DMS 273 treated with DMSO at 0.1 percent for 48 hours (cell line): ENCODE results near the gene VPS37B.

Source experiments
- DNase-seq: peaks from one replicate; lab custom pipeline; 2025; lab: John Stamatoyannopoulos, UW

The VPS37B gene

DNA sequence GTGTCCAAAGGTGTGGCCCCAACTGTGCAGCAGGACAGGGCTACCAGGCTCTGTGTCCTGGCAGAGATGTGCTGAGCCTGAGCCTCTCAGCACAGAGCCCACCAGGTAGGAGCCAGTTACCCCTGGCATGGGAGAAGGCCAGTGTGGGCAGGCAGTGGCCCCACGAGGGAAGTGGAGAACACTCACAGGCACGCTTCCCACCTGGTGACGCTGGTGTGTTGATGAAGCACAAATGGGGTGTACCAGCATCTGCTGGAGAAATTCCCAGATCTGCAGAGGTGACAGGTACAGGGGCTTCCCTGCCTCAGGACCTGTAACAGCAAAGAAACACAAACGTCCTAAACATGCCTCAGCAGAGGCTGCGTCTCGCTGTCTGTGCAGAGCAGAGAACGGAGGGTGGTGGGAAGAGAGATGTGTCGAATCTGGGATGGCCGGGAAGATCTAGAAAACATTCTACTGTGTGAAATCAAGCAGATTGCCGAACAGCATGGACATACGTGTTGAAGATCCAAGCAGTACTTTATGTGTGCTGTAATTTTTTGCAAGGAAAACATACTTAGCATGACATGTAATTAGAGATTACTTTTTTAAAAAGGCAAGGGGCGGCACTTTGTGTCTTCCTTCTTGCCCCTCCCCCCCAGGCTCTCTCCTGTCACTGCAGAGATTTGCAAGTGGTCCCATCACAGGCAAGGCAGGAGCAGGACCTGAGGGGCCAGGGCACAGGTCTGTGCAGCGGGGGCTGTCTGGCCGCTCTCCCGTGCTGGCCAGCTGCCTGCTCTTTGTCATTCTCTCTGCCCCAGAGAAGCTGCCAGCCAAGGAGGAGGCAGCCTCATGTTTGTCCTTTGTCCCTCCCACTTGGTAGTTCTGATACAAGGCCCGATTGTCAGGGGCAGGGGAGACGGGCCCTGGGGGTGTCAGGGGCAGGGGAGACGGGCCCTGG lies 43.3 kb downstream of the VPS37B start:
- no peak for DNase-seq

DNA sequence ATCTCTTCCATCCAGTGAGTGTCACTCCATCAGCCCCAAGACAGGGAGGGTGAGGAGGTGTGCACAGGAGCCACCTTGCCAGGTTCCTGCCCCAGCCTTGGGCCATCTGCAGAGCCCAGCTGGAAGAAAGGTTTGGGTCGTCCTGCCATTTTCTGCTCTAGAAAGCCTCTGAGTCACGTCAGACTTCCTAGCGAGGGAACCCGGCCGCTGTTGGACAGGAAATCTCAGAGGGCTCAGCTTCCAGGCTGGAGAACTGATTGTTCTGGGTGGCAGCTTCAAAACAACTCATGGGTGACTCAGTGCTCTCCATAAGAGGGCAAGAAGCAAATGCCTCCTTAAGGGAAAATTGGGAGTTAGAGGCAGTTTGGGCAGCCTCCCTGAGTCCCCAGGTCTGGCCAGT lies 44.1 kb downstream of the VPS37B start:
- DNase-seq, result no peak

DNA sequence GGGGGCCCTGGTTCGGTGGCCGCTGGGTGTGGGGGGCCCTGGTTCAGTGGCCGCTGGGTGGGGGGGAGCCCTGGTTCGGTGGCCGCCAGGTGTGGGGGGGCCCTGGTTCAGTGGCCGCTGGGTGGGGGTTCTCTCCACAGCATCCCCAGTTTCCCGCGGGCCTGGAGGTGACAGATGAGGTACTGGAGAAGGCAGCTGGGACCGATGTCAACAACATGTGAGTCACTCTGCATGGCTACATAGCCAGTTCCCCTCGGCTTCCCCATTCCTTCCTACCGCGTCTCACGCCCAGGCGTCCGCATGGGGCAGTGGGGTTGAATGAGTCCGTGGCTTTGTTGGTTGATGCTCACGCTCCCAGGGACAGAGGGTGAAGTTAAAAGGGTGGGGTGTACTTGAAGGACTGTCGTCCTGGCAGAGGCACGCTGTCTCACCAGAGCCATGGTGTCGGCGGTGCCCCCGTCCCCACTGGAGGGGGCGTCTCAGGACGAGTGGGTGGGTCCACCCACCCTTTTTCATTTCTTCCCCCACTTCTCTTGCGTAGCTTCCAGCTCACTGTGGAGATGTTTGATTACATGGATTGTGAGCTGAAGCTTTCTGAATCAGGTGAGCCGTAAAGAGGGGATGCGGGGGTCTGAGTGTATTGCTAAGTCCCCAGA lies 45.1 kb downstream of the VPS37B start:
- no peak for DNase-seq

DNA sequence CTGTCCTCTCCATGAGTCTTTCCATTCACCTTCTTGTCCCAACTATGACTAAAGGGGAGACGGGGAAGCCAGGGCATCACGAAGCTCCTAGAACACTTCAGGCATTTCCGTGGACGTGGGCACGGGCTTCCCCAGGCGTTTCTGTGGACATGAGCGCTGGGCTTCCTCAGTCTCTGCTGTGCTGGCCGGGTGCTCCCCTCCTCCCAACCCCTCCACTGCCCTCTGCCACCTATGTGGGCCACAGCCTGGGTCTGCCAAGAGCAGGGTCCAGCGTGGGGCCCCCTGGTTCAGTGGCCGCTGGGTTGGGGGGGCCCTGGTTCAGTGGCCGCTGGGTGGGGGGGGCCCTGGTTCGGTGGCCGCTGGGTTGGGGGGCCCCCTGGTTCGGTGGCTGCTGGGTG lies 45.9 kb downstream of the VPS37B start:
- DNase-seq, result no peak

DNA sequence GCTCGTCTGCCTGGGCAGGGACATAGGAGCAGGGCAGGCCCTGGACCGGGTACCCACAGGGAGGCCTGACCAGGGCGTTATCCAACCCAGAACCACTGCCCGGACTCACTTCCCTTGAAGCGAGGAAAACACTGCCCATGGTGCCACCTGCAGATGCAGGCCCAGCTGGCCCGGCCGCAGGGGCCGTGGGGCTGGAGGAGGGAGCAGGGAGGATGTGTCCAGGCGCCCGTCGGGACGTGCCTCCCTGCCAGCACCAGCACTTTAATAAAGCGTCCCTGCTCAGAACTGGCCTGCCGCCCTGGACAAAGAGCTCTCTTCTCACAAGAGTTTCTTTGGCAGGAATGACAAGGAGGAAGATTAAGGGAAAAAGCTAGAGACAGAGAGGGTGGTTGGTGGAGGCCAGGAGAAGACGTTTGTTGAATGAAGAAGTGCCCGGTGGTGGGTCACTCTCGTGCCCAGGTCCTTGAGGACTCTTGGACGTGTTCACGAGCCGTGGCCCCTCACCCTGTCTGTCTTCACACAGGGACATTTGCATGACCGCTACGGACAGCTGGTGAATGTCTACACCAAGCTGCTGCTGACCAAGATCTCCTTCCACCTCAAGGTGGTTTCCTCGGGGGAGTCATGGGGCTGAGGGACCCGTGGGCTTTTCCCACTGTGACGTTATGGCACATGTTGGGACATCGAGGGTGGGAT lies 46.4 kb downstream of the VPS37B start:
- DNase-seq, result no peak

DNA sequence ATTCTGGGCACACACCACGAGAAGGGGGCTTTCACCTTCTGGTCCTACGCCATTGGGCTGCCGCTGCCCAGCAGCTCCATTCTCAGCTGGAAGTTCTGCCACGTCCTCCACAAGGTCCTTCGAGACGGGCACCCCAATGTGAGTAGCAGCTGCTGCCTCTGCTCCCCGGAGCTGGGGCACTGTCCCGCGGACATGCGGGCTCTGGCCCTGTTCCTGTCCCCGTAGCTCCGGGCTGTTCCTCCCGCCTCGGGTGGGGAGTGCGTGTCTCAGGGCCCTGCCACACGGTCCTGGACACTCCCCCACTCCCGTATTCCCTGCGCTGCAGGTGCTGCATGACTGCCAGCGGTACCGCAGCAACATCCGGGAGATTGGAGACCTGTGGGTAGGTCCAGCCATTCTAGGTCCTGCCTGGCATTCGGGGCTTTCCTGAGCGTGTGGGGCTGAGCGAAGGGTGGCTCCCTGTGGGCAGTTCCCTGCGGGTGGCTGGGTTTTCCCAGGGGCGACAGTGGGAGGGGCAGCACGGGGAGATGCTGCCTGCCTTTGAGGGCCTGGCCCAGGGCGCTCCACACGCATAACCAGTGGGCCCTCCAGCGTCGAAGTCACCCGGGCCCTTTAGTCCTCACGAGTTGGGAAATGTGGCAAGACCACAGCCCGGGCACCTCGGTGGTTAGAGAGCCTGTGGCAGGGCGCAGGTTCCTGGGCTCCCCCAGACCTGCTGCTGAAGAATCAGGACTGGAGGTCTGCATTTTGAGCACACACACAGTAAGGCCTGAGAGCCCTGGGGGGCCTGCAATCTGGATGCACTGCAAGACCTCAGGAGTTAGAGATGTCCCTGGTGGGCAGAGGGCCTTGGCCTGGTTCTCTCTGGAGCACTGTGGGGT lies 47.2 kb downstream of the VPS37B start:
- DNase-seq, result no peak

DNA sequence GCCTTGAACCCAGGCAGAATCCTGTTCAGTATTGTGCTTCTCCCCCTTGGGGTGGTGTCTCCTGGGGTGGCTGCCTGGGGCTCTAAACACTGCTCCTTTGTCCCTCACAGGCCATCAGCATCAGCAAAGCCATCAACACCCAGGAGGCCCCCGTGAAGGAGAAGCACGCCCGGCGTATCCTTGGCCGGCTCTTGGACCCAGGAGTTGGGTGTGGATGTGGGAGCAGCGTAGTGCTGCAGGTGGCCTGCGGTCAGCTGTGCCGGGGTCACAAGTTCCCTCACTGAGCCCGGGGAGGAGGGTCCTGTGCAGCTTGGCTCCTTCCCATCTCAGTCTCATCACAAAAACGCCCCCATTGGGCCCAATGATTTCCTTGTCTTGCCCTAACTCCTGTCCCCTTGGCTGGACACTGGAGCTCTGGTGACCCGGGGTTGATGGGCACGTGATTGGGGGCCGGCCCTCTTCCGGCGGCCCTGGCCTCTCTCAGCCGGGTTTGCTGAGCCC lies 48.0 kb downstream of the VPS37B start:
- DNase-seq, result no peak

DNA sequence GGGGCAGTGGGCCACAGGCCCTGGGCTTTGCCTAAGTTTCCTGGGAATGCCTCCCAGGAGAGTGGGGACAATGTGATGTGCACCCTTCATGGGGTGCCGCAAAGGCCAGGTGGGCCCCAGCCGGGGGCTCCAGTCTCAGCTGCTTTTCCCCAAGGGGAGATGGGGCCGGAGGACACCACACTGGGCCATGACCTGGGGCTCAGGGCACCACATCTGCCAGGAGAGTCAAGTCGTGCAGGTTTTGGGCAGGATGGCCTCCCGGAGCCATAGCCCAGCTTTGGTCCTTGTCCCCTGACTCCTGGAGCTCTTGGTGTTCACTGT lies 48.4 kb downstream of the VPS37B start:
- DNase-seq, result no peak

DNA sequence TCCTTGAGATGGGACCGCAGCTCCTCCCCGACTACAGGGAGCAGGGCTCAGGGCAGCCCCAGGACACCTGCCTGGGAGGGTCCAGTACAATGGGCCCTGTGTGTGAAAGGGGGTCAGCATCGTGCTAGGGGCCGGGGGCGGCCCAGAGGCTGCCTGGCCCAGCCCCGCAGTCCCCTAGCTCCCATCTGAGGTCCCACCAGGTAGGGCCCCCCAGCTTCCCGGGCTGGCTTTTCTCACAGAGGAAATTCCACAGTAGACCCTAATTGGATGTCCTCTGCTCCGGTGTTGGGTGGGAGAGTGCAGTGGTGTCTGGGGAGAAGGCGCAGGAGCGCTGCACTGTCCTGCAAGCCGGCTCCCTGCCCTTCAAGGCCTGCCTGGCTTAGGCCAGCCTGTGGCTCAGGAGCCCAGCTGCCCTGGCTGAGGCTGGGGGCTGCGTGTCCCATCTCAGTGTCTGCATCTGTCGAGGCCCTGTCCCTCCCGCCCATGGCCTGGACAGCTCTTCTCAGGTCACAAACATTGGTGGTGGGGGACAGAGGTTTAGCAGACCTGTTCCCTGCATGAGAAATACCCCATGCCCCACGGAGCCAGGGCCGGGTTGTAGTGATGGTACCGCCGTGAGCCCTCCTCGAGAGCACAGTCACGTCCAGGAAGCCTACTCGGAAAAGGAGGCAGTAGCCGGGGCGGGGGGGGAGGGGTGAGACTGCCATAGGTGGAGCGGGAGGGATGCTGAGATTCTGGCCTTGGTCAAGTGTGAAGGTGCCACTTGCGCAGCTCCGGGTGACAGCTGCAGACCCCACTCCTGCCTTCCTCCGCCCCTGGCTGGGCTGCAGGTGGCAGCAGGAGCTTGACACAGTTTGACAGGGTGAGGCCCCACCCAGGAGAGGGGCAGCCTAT lies 49.1 kb downstream of the VPS37B start:
- DNase-seq, result no peak

DNA sequence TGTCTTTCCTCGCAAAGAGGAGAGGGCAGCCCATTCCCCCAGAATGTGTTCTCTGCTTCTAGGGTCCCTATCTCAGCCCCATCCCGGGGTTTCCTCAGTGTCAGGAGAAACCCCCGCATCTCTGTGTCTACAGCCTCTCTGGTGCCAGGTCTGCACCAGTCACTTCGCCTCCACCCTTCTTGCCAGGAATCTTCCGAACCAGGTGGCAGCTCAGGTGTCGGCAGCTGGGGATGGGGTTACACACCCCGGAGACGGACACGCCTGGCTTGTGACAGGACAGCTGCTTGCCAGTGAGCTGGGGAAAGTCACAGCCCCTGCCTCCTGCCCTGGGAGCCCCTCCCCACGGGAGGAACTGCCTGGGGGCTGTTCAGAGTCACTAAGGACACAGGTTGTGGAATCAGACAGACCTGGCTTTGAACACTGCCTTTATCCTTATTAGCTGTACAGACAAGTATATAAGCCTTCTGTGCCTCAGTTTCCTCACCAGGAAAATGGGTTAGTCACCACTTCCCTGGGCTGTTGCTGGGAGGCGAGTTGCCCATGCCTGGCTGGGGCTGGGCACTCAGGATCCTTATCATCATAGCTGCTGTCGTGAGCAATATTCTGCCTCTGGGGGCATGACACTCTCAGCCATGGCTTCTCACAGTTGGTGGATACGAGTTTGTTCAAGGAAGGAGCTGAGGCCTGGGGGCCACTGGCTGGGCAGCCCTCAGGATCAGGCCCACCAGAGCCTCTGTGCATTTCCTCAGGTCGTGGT lies 49.9 kb downstream of the VPS37B start:
- no peak for DNase-seq

DNA sequence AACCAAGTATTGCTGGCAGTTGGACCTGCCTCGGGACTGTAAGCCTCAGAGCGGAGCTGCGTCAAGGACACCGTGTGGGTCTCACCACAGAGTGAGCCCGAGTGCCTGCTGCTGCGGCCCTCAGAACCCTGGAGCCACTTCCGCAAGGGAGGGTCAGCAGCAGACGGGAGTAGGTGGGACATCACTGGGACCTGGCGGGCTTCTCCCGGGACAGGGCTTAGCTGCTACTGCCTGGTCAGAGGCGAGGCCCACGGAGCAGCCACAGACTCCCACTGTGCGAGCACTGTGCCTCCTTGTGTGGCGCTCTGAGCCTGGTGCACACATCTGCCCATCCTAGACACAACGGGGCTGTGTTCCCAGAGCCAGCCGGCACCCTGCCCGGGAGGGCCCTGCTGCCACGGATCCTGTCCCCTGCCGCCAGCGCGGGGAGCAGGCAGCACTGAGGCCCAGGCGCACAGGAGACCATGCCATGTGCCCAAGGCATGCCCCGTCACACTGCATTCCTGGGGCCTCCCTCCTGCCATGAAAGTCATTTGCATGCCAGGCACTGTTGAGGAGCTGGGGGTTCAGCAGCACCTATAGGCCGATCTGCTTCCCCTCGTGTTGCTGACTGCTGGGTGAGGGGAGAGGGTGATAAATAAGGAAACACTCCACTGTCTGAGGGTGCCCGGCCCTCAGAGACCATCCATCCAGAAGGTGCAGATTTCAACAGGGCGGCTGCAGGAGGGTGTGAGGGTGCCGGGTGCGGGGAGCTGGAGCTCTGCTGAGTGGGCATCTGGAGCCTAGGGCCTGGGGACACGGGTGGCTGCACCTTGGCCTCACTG lies 50.7 kb downstream of the VPS37B start:
- no peak for DNase-seq

DNA sequence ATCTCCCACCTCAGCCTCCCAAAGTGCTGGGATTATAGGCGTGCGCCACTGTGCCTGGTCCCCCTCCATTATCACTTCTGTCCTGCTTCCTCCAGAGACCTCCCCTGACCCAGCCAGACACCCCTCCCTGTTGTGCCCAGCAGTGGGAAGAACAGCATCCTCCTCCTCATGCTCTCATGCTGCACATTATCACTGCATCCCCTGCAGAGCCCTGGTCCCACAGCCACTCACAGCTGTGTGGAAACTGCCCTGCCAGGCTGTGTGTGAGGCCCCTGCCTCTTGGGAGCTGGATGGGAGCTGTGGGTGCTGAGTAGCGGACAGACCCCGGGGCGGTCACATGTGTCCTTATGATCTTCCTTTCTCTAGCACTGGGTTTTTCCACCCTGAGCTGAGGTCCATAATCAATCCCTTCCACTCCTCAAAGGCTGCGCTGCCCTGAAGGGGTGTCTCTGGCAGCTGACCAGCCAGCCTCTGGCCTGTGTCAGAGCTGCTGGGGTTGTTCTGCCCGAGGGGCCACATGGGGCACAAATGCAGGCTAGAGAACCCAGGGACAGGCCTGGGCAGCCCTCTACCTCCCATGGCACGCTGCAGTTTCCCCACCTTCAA lies 51.5 kb downstream of the VPS37B start:
- DNase-seq, result no peak

DNA sequence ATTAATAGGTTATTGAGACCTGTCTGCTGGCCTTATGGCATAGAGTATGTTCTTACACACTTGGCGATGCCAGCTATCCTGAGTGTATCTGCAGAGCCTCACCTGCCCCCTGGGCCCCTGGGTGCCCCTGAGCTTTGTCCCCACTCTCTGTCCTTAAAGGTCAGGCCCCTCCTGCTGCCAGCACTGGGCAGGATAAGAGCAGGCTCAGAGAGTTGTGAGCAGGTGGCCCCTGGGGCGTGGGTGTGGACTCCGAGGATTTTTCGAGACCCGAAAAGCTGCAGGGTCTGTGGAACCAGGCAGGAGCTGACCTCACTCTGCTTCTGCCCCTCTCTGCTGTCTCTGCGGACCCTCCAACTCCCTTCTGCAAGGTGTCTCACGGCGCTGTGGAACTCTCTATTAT lies 52.5 kb downstream of the VPS37B start:
- DNase-seq, result no peak

DNA sequence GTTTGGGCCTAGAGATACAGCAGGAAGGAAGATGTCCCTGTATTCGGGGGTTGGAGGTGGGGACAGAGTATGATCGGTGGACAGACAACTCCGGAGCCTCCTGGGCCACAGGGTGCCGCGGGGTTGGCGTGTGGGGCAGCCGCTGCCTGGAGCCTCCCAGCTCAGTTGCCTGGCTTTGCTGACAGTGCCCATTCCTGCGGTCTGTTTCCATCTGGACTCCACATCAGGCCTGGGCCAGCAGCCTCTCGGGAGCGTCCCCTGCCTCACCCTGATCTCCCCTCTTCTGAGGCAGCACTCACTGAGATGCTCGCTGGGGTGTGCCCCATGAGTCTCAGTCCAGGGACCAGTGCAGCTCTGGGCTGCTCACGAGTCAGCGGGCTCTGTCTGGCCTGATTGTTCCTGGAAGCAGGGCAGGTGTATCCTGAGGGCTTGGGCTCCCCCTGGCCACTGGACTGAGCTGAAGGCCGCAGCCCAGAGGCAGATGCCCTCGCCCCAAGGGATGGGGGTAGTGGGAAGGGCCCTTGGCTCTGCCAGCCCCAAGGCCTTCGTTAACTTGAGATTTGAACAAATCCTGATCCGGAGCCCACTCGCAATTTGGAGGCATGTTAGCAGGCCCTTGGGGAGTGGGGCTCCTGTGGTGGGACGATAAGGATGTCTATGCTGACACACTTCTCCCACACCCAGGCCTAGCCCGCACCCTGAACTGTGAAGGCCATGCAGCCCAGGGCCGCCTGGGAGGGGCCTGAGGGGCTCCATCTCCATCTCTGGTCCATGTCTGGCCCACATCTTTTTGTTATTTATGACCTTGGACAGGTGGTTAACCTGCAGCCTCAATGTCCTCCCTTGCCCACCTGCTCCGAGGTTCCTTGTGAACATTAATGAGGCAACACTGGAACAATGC lies 53.2 kb downstream of the VPS37B start:
- DNase-seq, result no peak

DNA sequence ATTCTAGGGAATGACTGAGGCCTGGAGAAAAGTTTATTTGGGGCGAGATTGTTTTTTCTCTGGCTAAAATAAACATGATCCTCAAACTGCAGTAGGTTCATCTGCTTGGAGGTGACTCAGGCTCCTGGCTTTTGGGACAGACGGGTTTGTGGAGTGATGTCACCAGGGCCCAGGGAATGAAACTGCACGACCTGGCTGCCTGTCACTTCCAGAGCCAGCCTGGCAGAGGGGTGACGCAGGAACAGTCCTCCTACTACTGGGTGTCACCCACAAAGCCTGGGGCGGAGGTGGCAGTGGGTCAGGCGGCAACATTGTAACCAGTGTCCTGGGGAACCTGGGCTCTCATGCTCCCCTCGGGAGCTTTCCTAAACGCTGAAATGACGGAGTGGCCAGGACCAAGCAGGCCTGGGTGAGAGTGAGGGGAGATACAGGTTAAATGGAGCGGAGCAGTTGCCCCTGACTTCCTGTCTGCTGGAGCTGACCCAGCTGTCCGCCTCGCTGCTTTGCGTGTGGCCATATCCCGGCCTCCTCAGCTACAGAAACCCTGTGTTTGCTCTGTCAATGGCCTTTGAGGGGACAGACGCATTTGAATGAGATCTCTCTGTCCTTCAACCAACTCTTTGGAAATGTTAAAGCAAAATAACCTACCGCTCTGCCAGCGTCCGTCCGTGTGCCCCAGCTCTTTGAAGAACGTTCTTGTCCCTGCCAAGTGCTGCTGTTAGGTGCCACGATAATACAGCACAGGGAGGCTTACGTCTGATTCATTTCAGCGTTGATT lies 54.2 kb downstream of the VPS37B start:
- DNase-seq, result no peak

DNA sequence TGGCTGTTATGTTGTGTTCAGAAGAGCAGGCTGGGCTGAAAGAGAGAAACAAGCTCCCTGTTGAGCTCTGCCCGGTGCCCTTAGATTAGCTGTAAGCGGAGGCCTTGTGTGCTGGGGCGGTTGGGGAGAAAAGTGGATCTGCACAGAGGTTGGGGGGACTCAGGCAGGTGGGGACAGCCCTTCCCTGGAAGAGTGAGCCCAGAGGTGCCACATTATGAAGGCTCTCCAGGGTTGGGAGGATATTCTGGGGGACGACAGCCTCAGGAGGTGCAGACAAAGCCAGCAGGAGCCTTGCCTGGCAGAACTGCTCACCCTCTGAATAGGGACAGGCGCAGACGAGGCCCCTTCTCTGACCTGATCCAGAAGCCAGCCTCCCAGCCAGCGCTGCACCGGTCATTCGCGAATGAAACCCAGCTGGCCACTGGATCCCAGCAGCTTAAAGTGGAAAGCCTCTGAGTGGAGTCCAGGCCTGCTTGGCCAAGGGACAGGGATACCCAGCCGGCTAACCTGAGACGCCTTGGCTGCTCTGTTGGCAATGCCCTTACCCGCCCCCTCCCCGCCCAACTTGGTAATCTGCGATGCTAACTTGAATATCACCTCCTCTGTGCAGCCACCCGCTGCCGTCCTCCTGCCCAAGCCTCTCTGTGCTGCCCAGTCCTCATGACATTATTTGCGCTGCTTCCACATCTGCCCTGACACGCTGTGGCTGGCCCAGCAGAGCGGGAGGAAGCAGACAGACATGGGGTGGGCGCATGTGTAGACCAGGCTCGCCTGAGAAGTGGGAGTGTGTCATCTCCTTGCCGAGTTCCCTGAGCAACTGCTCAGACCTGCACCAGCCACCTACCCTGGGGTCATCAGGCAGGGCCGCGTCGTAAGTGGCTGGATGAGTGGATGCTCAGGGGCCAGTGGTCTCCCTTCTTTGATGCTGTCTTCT lies 55.1 kb downstream of the VPS37B start:
- no peak for DNase-seq
